ENCODE data around the gene DARS2. TPM values are rescaled to one million over a fixed set of nuclear protein-coding genes. Genes with fewer than 3 reads are reported as not detected.
"Not testable (repeated sequence)": the region's sequence is repeated elsewhere in the genome, so short reads cannot be mapped to it uniquely, and the experiment has no call there.

The DARS2 gene
- total and polyA plus RNA-seq, 2 donors = 6.5 to 17.0 TPM

GRCh38 chr1:173852105-173852504, 27.6 kb downstream of the DARS2 start:
- Histone ChIP-seq H3K4me1 (ENCODE audit: insufficient read depth) (no peaks in the 10 kb centered on the region), H3K4me3 (ENCODE audit: low read depth, low read length) (no peak overlapping the region), H3K36me3 (ENCODE audit: insufficient read depth) (peaks cover 8% of the 10 kb centered on the region), H3K27ac (ENCODE audit: low read depth) (peak overlapping the region; percentile 23)
- WGBS = 57% methylated on average over 4 of the region's 4 CpGs
- DNase-seq (ENCODE audit: extremely low spot score) = no peak

- H3K4me3 ChIP-seq (ENCODE audit: low read depth, low read length) = no peak overlapping the region
- WGBS = 43% methylated on average over 5 of the region's 5 CpGs
- H3K27ac ChIP-seq (ENCODE audit: low read depth) = no peak overlapping the region
- DNase-seq (ENCODE audit: extremely low spot score) = no peak
- peaks cover 8% of the 10 kb centered on the region for H3K36me3 ChIP-seq (ENCODE audit: insufficient read depth)
- no peaks in the 10 kb centered on the region for H3K4me1 ChIP-seq (ENCODE audit: insufficient read depth)
These were observed 28.6 kb downstream of the DARS2 start for GRCh38 chr1:173853074-173853473.

- WGBS = 57% methylated on average over 1 of the region's 1 CpG
- H3K27ac ChIP-seq (ENCODE audit: low read depth) = no peak overlapping the region
- no peak overlapping the region for H3K4me3 ChIP-seq (ENCODE audit: low read depth, low read length)
- no peak for DNase-seq (ENCODE audit: extremely low spot score)
- peaks cover 8% of the 10 kb centered on the region for H3K36me3 ChIP-seq (ENCODE audit: insufficient read depth)
- no peaks in the 10 kb centered on the region for H3K4me1 ChIP-seq (ENCODE audit: insufficient read depth)
These were observed 31.5 kb downstream of the DARS2 start for GRCh38 chr1:173856014-173856413.

GRCh38 chr1:173856903-173857302, 32.4 kb downstream of the DARS2 start:
- WGBS = 85% methylated on average over 2 of the region's 2 CpGs
- H3K36me3 ChIP-seq (ENCODE audit: insufficient read depth) = peaks cover 8% of the 10 kb centered on the region
- no peak overlapping the region for H3K27ac ChIP-seq (ENCODE audit: low read depth)
- H3K4me1 ChIP-seq (ENCODE audit: insufficient read depth) = no peaks in the 10 kb centered on the region
- no peak for DNase-seq (ENCODE audit: extremely low spot score)
- no peak overlapping the region for H3K4me3 ChIP-seq (ENCODE audit: low read depth, low read length)

GRCh38 chr1:173857363-173857917, 33.0 kb downstream of the DARS2 start:
- no peak overlapping the region for H3K27ac ChIP-seq (ENCODE audit: low read depth)
- H3K4me3 ChIP-seq (ENCODE audit: low read depth, low read length) = no peak overlapping the region
- H3K4me1 ChIP-seq (ENCODE audit: insufficient read depth) = no peaks in the 10 kb centered on the region
- DNase-seq (ENCODE audit: extremely low spot score) = no peak
- peaks cover 8% of the 10 kb centered on the region for H3K36me3 ChIP-seq (ENCODE audit: insufficient read depth)
- WGBS = 76% methylated on average over 4 of the region's 4 CpGs

- H3K4me3 ChIP-seq (ENCODE audit: low read depth, low read length); H3K4me1 ChIP-seq (ENCODE audit: insufficient read depth); DNase-seq (ENCODE audit: extremely low spot score); H3K36me3 ChIP-seq (ENCODE audit: insufficient read depth); H3K27ac ChIP-seq (ENCODE audit: low read depth): not testable (repeated sequence)
- 95% methylated on average over 5 of the region's 5 CpGs for WGBS
These were observed 35.1 kb downstream of the DARS2 start for GRCh38 chr1:173859547-173859946.

GRCh38 chr1:173860065-173860464, 35.6 kb downstream of the DARS2 start:
- Histone ChIP-seq H3K27ac (ENCODE audit: low read depth) (no peak overlapping the region), H3K36me3 (ENCODE audit: insufficient read depth) (peaks cover 9% of the 10 kb centered on the region), H3K4me3 (ENCODE audit: low read depth, low read length) (no peak overlapping the region), H3K4me1 (ENCODE audit: insufficient read depth) (no peaks in the 10 kb centered on the region)
- 87% methylated on average over 1 of the region's 1 CpG for WGBS
- no peak for DNase-seq (ENCODE audit: extremely low spot score)

- 93% methylated on average over 7 of the region's 7 CpGs for WGBS
- H3K27ac ChIP-seq (ENCODE audit: low read depth) = no peak overlapping the region
- H3K36me3 ChIP-seq (ENCODE audit: insufficient read depth) = peaks cover 9% of the 10 kb centered on the region
- H3K4me3 ChIP-seq (ENCODE audit: low read depth, low read length) = no peak overlapping the region
- H3K4me1 ChIP-seq (ENCODE audit: insufficient read depth) = no peaks in the 10 kb centered on the region
- DNase-seq (ENCODE audit: extremely low spot score) = no peak
These were observed 37.3 kb downstream of the DARS2 start for GRCh38 chr1:173861731-173862145.

- DNase-seq (ENCODE audit: extremely low spot score); H3K4me3 ChIP-seq (ENCODE audit: low read depth, low read length); H3K27ac ChIP-seq (ENCODE audit: low read depth); H3K4me1 ChIP-seq (ENCODE audit: insufficient read depth); H3K36me3 ChIP-seq (ENCODE audit: insufficient read depth): not testable (repeated sequence)
- WGBS = 81% methylated on average over 13 of the region's 13 CpGs
These were observed 37.8 kb downstream of the DARS2 start for GRCh38 chr1:173862146-173862768.

GRCh38 chr1:173862769-173863223, 38.3 kb downstream of the DARS2 start:
- H3K4me1 ChIP-seq (ENCODE audit: insufficient read depth) = no peaks in the 10 kb centered on the region
- no peak overlapping the region for H3K27ac ChIP-seq (ENCODE audit: low read depth)
- no peak overlapping the region for H3K4me3 ChIP-seq (ENCODE audit: low read depth, low read length)
- H3K36me3 ChIP-seq (ENCODE audit: insufficient read depth) = peaks cover 6% of the 10 kb centered on the region
- WGBS = 67% methylated on average over 8 of the region's 8 CpGs
- DNase-seq (ENCODE audit: extremely low spot score) = no peak

- Histone ChIP-seq H3K36me3 (ENCODE audit: insufficient read depth) (peaks cover 6% of the 10 kb centered on the region), H3K4me3 (ENCODE audit: low read depth, low read length) (no peak overlapping the region), H3K27ac (ENCODE audit: low read depth) (no peak overlapping the region), H3K4me1 (ENCODE audit: insufficient read depth) (no peaks in the 10 kb centered on the region)
- no peak for DNase-seq (ENCODE audit: extremely low spot score)
These were observed 39.0 kb downstream of the DARS2 start for GRCh38 chr1:173863224-173864161.

- 86% methylated on average over 5 of the region's 5 CpGs for WGBS
- H3K36me3 ChIP-seq (ENCODE audit: insufficient read depth) = peaks cover 6% of the 10 kb centered on the region
- no peak overlapping the region for H3K4me3 ChIP-seq (ENCODE audit: low read depth, low read length)
- no peak for DNase-seq (ENCODE audit: extremely low spot score)
- no peak overlapping the region for H3K27ac ChIP-seq (ENCODE audit: low read depth)
- no peaks in the 10 kb centered on the region for H3K4me1 ChIP-seq (ENCODE audit: insufficient read depth)
These were observed 39.9 kb downstream of the DARS2 start for GRCh38 chr1:173864179-173864867.

GRCh38 chr1:173865468-173866164, 41.1 kb downstream of the DARS2 start:
- Histone ChIP-seq H3K4me3 (ENCODE audit: low read depth, low read length) (no peak overlapping the region), H3K27ac (ENCODE audit: low read depth) (no peak overlapping the region), H3K4me1 (ENCODE audit: insufficient read depth) (no peaks in the 10 kb centered on the region), H3K36me3 (ENCODE audit: insufficient read depth) (peaks cover 6% of the 10 kb centered on the region)
- whole genome bisulfite sequencing = 41% methylated on average over 4 of the region's 4 CpGs
- DNase-seq (ENCODE audit: extremely low spot score) = no peak

Measured in urinary bladder (tissue), 4 donors.